Dendritic cell treated with granulocyte-macrophage colony-stimulating factor and Interleukin-4, amounts not matched to agents 40 ng/mL and 50 ng/mL, for 4 days (primary cell): Measurements from ENCODE around the gene CPM.
A peak's percentile ranks its signal among the peaks of the same experiment; 100 is the strongest.

Experiments used
- H3K27ac Mint-ChIP-seq: one replicate; pipeline ENCODE4 v1.8.0; 2022; ENCODE audit warnings: mild to moderate bottlenecking, mixed read lengths
- H3K27me3 Mint-ChIP-seq: one replicate; pipeline ENCODE4 v1.8.0; 2022; ENCODE audit warnings: mild to moderate bottlenecking, mixed read lengths
- H3K36me3 Mint-ChIP-seq: one replicate; pipeline ENCODE4 v1.8.0; 2022; ENCODE audit warnings: low read depth, mixed read lengths
- H3K4me1 Mint-ChIP-seq: one replicate; pipeline ENCODE4 v1.8.0; 2022; ENCODE audit warnings: low read depth, mixed read lengths
- H3K4me3 Mint-ChIP-seq: one replicate; pipeline ENCODE4 v1.8.0; 2022; ENCODE audit warnings: mild to moderate bottlenecking, moderate library complexity, mixed read lengths
- H3K9me3 Mint-ChIP-seq: one replicate; pipeline ENCODE4 v1.8.0; 2022; ENCODE audit warnings: mixed read lengths
- intact Hi-C: fragments of 100-400 bp; cut with micrococcal nuclease; formaldehyde crosslinking; loops from one replicate; pipeline ENCODE4 v1.15.0; 2022

Gene CPM

DNA sequence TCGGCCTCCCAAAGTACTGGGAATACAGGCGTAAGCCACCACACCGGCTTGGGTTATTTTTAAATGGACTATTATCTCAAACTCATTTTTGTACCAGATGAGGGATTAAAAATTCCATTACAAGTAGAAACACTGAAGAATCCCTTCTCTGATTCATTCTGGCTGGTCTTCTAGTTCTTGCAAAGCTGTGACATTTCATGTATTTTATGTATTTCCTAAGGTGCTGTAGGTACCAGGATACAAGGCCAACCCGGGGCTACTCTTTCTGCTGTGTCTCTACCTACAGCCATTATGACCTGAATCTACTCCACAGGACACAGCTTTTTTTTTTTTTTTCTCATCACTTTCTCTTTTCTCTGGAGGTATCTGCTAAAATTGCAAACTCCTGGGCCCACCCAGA, 24.9 kb downstream of the CPM start:
- Mint-ChIP-seq H3K4me3 (no peak overlapping the region), H3K4me1 (peaks cover 14% of the 10 kb centered on the region), H3K27me3 (no peaks in the 10 kb centered on the region), H3K9me3 (no peaks in the 10 kb centered on the region), H3K27ac (no peak overlapping the region), H3K36me3 (peaks cover 24% of the 10 kb centered on the region)
- intact Hi-C loops, result no loop called here

DNA sequence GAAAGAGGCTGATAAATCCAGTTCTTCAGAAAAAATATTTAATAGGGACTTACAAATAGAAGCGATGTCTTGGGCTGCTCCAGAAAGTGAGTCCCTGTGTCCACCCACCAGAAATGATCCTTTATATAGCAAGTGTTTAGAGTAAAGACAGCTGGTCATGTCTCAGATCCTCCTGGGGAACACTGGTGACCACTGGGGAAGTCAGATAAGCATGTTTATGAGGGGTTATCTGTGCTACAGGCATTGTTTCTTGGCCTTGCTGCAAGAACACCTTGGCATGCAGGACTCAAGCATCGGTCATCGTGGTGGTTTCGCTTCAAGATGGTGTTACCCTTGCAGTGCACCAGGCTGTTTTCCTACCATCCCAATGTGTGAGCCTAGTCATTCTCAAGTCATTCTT, 27.2 kb downstream of the CPM start:
- Mint-ChIP-seq H3K27ac (peak overlapping the region; percentile 70), H3K4me1 (peaks cover 19% of the 10 kb centered on the region), H3K36me3 (peaks cover 18% of the 10 kb centered on the region), H3K9me3 (no peaks in the 10 kb centered on the region), H3K27me3 (no peaks in the 10 kb centered on the region), H3K4me3 (no peak overlapping the region)
- intact Hi-C loops, result no loop called here

DNA sequence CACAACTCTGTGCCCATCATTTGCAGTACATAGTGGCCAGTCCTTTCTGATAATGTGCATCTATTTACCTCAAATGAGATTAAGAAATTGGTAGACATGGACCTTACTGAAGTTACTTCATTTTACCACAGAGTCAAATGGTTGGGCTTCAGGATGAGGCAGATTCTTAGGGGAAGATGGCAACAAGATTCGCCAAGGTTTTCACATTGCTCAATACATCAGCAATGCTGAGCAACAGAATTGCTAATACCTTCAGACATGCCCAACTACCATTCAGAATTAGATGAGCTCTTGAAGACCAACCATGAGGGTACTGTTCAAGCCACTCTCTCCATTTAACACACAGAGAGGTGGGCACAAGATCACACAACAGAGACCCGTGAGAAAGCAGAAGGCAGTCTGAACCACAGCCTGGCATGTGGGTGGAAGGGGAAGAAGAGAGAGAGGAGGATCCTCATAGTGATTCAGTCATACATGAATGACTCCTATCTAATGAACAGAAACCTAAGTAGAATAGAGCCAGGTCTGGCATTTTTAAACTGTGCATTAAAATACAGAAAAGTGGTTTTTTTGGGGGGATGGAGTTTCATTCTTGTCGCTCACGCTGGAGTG, 28.5 kb downstream of the CPM start:
- H3K4me1 Mint-ChIP-seq, result peaks cover 22% of the 10 kb centered on the region
- no peaks in the 10 kb centered on the region for H3K9me3 Mint-ChIP-seq
- H3K27ac Mint-ChIP-seq, result peak overlapping the region; percentile 70
- no peak overlapping the region for H3K4me3 Mint-ChIP-seq
- H3K36me3 Mint-ChIP-seq, result peaks cover 27% of the 10 kb centered on the region
- intact Hi-C loops, result no loop called here
- H3K27me3 Mint-ChIP-seq, result no peaks in the 10 kb centered on the region

DNA sequence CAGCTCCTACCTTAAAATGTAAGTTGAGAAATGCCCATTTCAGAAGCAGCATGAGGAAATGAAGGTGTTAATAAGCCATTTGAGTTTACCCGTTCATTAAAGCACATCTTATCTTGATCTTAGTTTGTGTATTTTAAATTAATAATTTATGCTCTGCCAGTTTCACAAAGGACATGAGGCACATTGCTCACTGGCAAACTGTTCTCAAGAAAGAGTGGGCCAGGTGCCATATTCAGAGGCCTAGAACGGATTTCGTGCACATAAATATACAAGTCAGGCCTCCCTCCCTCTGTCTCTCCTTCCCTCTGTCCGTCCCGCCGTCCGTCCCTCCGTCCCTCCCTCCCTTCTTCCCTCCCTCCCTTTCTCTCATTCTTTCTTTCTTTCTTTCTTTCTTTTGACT, 29.5 kb downstream of the CPM start:
- H3K9me3 Mint-ChIP-seq, result no peaks in the 10 kb centered on the region

DNA sequence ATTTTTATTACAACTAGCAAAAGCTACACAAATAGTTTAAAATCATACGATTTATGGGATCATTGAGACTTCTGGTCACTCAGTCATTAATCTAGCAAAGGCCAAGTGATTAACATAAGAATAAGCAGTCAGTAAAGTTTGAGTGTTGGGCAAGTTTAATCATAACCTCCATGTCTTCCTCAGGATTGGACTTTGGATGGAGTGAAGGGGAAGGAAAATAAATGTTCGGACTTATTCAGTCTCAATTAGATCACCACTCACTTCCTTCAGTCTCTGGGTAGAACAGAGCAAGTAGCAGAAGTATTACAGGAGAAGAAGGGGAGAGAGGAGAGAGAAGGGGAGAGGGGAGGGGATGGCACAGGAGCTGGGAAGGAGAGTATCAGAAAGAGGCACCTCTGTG, 31.4 kb downstream of the CPM start:
- Mint-ChIP-seq H3K36me3 (peaks cover 16% of the 10 kb centered on the region), H3K9me3 (no peaks in the 10 kb centered on the region), H3K27me3 (no peaks in the 10 kb centered on the region), H3K27ac (no peak overlapping the region), H3K4me3 (no peak overlapping the region), H3K4me1 (peaks cover 37% of the 10 kb centered on the region)
- intact Hi-C loops, result no loop called here

More for the DNA sequence above, 29.5 kb downstream of the CPM start:
- Mint-ChIP-seq H3K27me3 (no peaks in the 10 kb centered on the region), H3K27ac (peak overlapping the region; percentile 47), H3K36me3 (peaks cover 22% of the 10 kb centered on the region), H3K4me3 (no peak overlapping the region), H3K4me1 (peaks cover 22% of the 10 kb centered on the region)
- intact Hi-C loops, result no loop called here

DNA sequence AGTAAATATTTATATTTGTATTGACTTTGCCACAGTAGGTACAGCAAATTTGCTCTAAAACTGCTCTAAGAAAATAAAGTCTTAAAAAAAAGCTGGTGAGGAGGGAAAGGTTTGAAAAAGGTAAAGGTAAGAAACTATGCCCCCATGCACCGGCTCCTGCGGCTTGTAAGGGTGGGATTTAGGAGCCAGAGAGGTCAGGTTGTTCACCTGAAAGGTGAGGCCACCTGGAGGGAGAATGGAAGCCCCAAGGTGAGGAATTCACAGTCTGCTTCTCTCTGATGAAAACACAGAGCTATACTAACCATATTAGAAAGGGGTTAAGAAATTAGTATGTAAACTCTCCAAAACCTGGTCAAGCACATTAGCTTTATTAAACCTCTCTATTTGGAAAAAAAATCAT, 31.8 kb downstream of the CPM start:
- no peaks in the 10 kb centered on the region for H3K9me3 Mint-ChIP-seq
- H3K27ac Mint-ChIP-seq, result no peak overlapping the region
- intact Hi-C loops, result no loop called here
- H3K27me3 Mint-ChIP-seq, result no peaks in the 10 kb centered on the region
- peaks cover 41% of the 10 kb centered on the region for H3K4me1 Mint-ChIP-seq
- no peak overlapping the region for H3K4me3 Mint-ChIP-seq
- peaks cover 19% of the 10 kb centered on the region for H3K36me3 Mint-ChIP-seq

DNA sequence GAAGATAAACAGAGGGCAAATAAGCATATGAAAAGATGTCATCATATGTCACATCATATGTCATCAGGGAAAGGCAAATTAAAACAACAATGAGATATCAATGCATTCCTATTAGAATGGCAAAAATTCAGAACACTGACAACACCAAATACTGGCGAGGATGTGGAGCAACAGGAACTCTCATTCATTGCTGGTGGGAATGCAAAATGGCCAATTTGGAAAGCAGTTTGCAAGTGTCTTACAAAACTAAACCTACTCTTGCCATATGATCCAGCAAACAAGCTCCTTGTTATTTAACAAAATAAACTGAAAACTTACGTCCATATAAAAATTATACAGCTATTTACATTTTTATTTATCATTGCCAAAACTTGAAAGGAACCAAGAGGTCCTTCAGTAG, 32.7 kb downstream of the CPM start:
- Mint-ChIP-seq H3K27ac (no peak overlapping the region), H3K9me3 (no peaks in the 10 kb centered on the region), H3K27me3 (no peaks in the 10 kb centered on the region), H3K4me3 (no peak overlapping the region), H3K4me1 (peaks cover 43% of the 10 kb centered on the region), H3K36me3 (peaks cover 28% of the 10 kb centered on the region)
- intact Hi-C loops, result no loop called here

DNA sequence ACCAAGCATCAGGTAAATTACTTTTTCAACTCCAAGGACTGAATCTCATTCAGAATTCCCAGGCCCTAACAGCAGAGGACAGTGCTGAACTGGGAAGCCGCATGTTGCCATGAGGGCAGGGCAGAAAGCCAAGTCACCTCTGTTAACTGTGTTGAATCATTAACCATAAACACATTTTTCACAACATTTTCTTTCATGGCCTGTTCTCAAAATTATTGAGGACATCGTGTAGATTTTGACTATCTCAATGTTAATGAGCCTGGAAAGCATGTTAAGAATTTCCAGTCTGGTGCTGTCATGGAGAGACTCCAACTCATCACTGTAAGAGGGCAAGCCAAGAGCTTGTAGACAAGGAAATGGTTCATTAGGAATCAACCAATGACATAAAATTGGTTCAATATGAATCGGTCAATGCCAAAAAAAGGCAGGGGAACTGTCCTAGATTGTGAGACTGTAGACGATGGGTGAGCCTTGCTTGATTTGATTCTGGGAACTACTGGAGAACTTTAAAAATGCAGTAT, 33.7 kb downstream of the CPM start:
- Mint-ChIP-seq H3K27ac (no peak overlapping the region), H3K4me3 (no peak overlapping the region), H3K9me3 (no peaks in the 10 kb centered on the region), H3K4me1 (peaks cover 33% of the 10 kb centered on the region), H3K36me3 (peaks cover 34% of the 10 kb centered on the region), H3K27me3 (no peaks in the 10 kb centered on the region)
- intact Hi-C loops, result no loop called here

DNA sequence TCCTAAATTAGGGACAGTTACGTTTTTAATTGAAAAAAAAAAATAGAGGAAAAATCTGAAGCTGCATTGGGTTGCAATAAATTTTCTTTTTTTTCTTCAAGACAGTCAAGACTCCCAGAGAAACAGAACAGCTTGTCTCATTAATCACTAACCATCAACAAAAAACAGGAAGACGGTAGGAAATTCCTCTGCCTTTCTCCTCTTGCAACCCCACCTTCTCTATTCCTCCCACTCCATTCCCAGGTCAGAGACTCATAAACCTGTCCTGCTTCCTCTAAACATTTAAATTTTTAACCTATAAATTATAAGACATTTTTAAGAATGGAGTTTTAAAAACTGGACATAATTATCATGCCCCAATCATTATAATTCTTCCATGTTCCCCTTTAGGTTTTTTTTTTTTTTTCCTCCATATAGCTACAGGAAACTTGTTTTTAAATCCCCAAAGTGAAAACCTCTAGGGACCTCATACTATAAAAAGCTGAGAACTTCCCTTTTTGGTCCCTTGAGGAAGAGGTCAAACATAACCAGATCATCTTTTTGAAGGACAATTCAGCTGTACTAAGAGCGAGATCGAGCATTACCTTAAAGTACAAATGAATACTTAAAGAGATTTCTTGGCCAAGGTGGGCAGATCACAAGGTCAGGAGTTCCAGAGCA, 36.0 kb downstream of the CPM start:
- Mint-ChIP-seq H3K4me3 (peak overlapping the region; percentile 13), H3K27ac (no peak overlapping the region)
- intact Hi-C loops, result no loop called here

DNA sequence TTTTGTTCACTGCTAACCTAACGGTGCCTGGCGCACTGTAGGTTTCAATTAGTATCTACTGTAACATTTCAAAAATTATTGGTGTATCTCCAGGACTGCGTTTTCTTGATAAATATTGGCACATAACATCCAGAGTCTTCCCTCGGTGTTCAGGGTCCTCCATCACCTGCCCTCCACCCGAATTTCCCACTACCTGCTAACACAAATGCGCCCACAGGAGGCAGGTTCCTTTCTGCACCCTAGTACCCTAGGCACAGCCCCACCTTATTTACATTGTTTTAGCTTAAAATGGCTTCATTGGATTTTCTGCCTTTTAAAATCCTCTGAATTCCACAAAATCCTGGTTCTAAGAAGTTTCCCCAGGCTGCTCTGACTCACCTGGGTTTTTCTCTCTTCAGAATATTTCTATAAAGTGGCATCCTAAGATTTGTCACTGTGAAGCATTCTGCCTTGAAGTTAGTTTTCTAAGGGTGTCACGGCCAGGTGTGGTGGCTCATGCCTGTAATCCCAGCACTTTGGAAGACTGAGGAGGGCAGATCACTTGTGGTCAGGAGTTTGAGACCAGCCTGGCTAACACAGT, 38.6 kb downstream of the CPM start:
- Mint-ChIP-seq H3K27me3 (no peaks in the 10 kb centered on the region), H3K9me3 (no peaks in the 10 kb centered on the region), H3K27ac (no peak overlapping the region), H3K4me1 (peaks cover 33% of the 10 kb centered on the region), H3K4me3 (no peak overlapping the region), H3K36me3 (peaks cover 37% of the 10 kb centered on the region)
- intact Hi-C loops, result no loop called here

More for the DNA sequence above, 36.0 kb downstream of the CPM start:
- no peaks in the 10 kb centered on the region for H3K9me3 Mint-ChIP-seq
- peaks cover 43% of the 10 kb centered on the region for H3K36me3 Mint-ChIP-seq
- peaks cover 26% of the 10 kb centered on the region for H3K4me1 Mint-ChIP-seq
- no peaks in the 10 kb centered on the region for H3K27me3 Mint-ChIP-seq

DNA sequence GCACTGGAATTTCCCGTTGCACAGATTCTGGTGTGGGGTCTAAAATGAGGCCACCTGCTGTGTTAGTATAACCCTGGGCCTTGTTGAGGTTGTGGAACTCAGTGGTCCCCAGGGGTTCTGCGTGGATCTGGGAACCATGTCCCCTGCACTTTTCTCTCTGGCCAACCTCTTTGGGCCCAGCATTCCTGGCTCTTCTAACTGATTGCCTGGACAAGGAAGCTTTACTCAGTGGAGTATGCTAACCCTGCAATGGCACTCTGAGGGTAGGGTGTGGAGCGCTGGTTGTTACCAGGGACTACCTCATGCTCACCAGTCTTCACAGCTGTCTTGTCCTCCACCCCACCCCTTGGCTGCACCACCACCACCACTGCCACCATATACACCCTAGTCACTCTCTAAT, 39.2 kb downstream of the CPM start:
- intact Hi-C loops, result no loop called here
- H3K9me3 Mint-ChIP-seq, result no peaks in the 10 kb centered on the region
- H3K4me1 Mint-ChIP-seq, result peaks cover 33% of the 10 kb centered on the region
- H3K27me3 Mint-ChIP-seq, result no peaks in the 10 kb centered on the region
- H3K27ac Mint-ChIP-seq, result no peak overlapping the region
- no peak overlapping the region for H3K4me3 Mint-ChIP-seq
- peaks cover 37% of the 10 kb centered on the region for H3K36me3 Mint-ChIP-seq

DNA sequence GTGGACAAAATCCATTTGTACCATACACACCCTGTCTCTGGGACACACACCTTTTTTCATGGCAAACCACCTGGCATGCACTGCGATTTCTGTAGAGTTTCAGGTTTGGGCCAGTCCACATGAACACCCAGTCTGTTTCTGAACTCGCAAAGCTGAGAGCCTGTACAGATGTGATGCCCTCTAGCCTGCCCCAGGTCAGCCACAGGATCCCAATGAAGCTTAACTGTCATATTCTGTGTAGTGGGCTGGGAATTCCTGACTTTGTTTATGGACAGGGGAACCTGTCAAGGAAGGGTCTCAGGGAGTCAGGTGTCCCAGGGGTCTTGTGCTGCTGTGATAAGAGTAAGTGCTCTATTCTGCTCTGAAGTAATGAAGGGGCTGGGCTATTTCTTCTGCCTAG, 39.8 kb downstream of the CPM start:
- Mint-ChIP-seq H3K4me1 (peaks cover 33% of the 10 kb centered on the region), H3K4me3 (no peak overlapping the region), H3K9me3 (no peaks in the 10 kb centered on the region), H3K27ac (no peak overlapping the region), H3K36me3 (peaks cover 37% of the 10 kb centered on the region), H3K27me3 (no peaks in the 10 kb centered on the region)
- intact Hi-C loops, result no loop called here

DNA sequence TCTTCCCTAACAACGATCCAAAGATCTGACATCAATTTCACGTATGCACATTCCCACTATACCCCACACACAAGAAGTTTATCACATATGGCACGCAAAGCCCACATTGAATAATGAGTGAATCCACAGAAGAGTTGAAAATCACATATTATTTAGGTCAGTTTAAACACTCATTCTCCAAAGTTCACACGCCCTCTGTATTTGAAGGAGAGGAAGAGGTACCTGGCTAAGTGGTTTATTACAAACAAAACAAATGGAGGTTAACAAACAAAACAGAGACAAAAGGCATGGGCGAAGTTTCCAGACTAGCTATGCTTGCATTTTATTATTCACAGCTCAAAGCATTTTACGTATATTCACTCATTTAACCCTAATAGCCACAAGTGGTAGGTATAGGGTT, 41.8 kb downstream of the CPM start:
- intact Hi-C loops, result no loop called here
- H3K27me3 Mint-ChIP-seq, result no peaks in the 10 kb centered on the region
- H3K36me3 Mint-ChIP-seq, result peaks cover 34% of the 10 kb centered on the region
- H3K9me3 Mint-ChIP-seq, result no peaks in the 10 kb centered on the region
- H3K4me1 Mint-ChIP-seq, result peaks cover 15% of the 10 kb centered on the region
- no peak overlapping the region for H3K4me3 Mint-ChIP-seq
- H3K27ac Mint-ChIP-seq, result no peak overlapping the region

DNA sequence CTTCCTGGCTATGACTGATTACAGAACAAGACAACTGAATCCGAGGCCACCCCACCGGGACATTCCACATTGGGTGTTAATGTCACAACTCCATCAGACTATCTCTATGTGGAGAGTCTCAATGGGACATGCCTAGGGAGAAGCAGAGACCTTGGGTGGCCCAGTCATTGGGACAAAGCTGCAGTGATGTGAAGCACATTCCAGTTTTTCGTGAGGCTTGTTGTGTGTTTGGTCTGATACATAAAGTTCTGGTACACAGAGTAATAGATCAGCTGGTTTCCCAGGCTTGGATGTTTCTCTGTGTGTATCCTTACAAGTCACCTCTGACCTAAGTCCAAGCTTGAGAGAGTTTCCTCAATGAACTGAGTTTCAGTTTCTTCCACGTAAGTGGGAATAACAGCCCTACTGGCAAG, 42.3 kb downstream of the CPM start:
- intact Hi-C loops, result no loop called here
- H3K27ac Mint-ChIP-seq, result no peak overlapping the region
- H3K36me3 Mint-ChIP-seq, result peaks cover 32% of the 10 kb centered on the region
- H3K4me3 Mint-ChIP-seq, result no peak overlapping the region
- H3K27me3 Mint-ChIP-seq, result no peaks in the 10 kb centered on the region
- peaks cover 10% of the 10 kb centered on the region for H3K4me1 Mint-ChIP-seq
- no peaks in the 10 kb centered on the region for H3K9me3 Mint-ChIP-seq
